ENCODE results near the gene RFX5.

DNA sequence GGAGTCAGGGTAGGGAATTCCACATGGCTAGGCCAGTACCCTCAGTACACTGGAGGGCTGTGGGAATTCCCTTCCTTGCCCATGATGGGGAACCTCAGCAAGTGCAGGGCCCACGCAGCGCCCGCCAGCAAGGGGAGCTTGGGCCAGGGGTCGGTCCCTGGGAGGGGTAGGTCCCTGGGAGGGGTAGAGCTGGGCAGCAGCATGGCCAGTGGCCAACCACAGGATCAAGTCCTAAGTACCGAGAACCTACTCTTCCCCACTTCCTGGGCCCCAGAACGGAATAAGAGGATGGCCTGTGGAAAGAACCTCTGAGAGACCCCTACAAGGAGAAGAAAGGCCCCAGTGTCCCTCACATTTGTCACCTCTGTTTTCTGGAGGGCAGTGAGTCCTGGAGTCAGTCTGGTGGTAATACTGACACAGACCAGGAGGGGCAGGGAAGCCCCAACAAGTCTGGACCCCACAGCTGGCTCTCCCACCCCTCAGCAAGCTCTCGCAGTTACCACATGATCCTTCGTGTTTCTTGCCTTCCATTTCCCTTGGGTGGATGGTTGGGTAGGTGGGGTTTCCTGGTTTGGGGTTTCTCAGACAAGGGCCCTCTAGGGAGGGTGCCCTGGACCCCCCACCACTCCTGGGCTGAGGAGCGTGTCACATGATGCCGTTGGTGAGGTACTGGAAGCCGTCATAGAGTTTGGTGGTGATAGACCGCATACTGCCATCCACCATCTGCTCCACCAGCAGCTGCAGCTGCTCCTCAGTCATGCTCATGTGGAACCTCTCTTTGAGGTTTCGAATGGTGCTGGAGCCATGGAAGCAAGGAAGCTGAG is 54.6 kb downstream of the RFX5 start:
- TF ChIP-seq FOXP2 (optimal IDR thresholded peaks at IDR 0.05; ENCODE audit: control extremely low read depth, extremely low read length, insufficient read depth), result no peak
- no peak; the same call in 1 of the 2 replicates for TF ChIP-seq POLR2AphosphoS5 (IDR thresholded peaks at IDR 0.05; ENCODE audit: borderline replicate concordance, low read depth, low read length)

Measured in SK-N-MC (cell line).